Measurements from ENCODE around the gene ARSG. TPM values are rescaled to one million over a fixed set of nuclear protein-coding genes. Genes with fewer than 3 reads are reported as not detected.

The ARSG gene
- total RNA-seq, 6 donors from 2014 or later: 3.6 to 16.8 (median 7.7) TPM

- no peak for TF ChIP-seq CTCF (IDR thresholded peaks at IDR 0.05)
- TF ChIP-seq EP300 (IDR thresholded peaks at IDR 0.05): no peak
- no peak for TF ChIP-seq POLR2A (IDR thresholded peaks at IDR 0.05)
- TF ChIP-seq POLR2AphosphoS5 (IDR thresholded peaks at IDR 0.05): no peak
- Histone ChIP-seq H3K36me3 (no peaks in the 10 kb centered on the region), H3K4me1 (peaks cover 19 to 39% (median 29%) of the 10 kb centered on the region in 4 donors), H3K4me3 (no peak overlapping the region), H3K27ac (peak overlapping the region; percentile 87 to 97 (median 92)), H3K9me3 (no peaks in the 10 kb centered on the region), H3K27me3 (peaks cover 0 to 22% (median 8%) of the 10 kb centered on the region in 4 donors)
- no peak for ATAC-seq (ENCODE audit: low FRiP score in 2 of 2)
- peak in 1 of 2 donors; percentile 59 for DNase-seq
- 80 to 81% methylated on average over 5 of the region's 5 CpGs for WGBS, 2 donors
Measured at GRCh38 chr17:68288375-68288774, 2.9 kb upstream of the ARSG start.

GRCh38 chr17:68288804-68289203 is 2.5 kb upstream of the ARSG start:
- Histone ChIP-seq H3K36me3 (no peaks in the 10 kb centered on the region), H3K4me3 (peak overlapping the region in 1 of 4 donors; percentile 64), H3K4me1 (peaks cover 19 to 39% (median 29%) of the 10 kb centered on the region in 4 donors), H3K27me3 (peaks cover 0 to 22% (median 8%) of the 10 kb centered on the region in 4 donors), H3K27ac (peak overlapping the region; percentile 87 to 97 (median 92)), H3K9me3 (no peaks in the 10 kb centered on the region)
- 76 to 82% methylated on average over 6 to 7 of the region's 7 CpGs for WGBS, 2 donors
- DNase-seq (peak in 1 of 2 donors; percentile 61), ATAC-seq (ENCODE audit: low FRiP score in 2 of 2) (no peak)
- no peak for TF ChIP-seq POLR2AphosphoS5 (IDR thresholded peaks at IDR 0.05)
- peak in 1 of 4 donors; percentile 44 for TF ChIP-seq POLR2A (IDR thresholded peaks at IDR 0.05)
- no peak for TF ChIP-seq EP300 (IDR thresholded peaks at IDR 0.05)
- peak in 1 of 6 experiments; percentile 22 for TF ChIP-seq CTCF (IDR thresholded peaks at IDR 0.05)

- H3K4me3 ChIP-seq: peak overlapping the region in 2 of 4 donors; percentile 63 to 64
- WGBS, 2 donors: 88 to 90% methylated on average over 6 to 7 of the region's 7 CpGs
- no peak for DNase-seq
- peaks cover 19 to 39% (median 29%) of the 10 kb centered on the region in 4 donors for H3K4me1 ChIP-seq
- no peak for ATAC-seq (ENCODE audit: low FRiP score in 2 of 2)
- H3K27ac ChIP-seq: peak overlapping the region; percentile 87 to 97 (median 92)
- H3K36me3 ChIP-seq: no peaks in the 10 kb centered on the region
- TF ChIP-seq EP300 (IDR thresholded peaks at IDR 0.05) (no peak), POLR2A (IDR thresholded peaks at IDR 0.05) (no peak), POLR2AphosphoS5 (IDR thresholded peaks at IDR 0.05) (no peak)
- H3K27me3 ChIP-seq: peaks cover 0 to 22% (median 8%) of the 10 kb centered on the region in 4 donors
- no peaks in the 10 kb centered on the region for H3K9me3 ChIP-seq
Measured at GRCh38 chr17:68289473-68289872, 1.8 kb upstream of the ARSG start.

- DNase-seq (no peak), ATAC-seq (ENCODE audit: low FRiP score in 2 of 2) (no peak)
- H3K9me3 ChIP-seq: no peaks in the 10 kb centered on the region
- TF ChIP-seq POLR2A (IDR thresholded peaks at IDR 0.05): no peak
- 18% methylated on average over 9 of the region's 9 CpGs for WGBS, 2 donors
- H3K4me1 ChIP-seq: peaks cover 19 to 39% (median 29%) of the 10 kb centered on the region in 4 donors
- H3K27ac ChIP-seq: peak overlapping the region; percentile 87 to 97 (median 92)
- H3K4me3 ChIP-seq: peak overlapping the region in 3 of 4 donors; percentile 63 to 68 (median 64)
- no peaks in the 10 kb centered on the region for H3K36me3 ChIP-seq
- peaks cover 0 to 22% (median 8%) of the 10 kb centered on the region in 4 donors for H3K27me3 ChIP-seq
Measured at GRCh38 chr17:68289936-68290267, 1.4 kb upstream of the ARSG start.

- Histone ChIP-seq H3K27me3 (peaks cover 0 to 22% (median 8%) of the 10 kb centered on the region in 4 donors), H3K9me3 (no peaks in the 10 kb centered on the region), H3K4me3 (peak overlapping the region in 3 of 4 donors; percentile 63 to 68 (median 64)), H3K36me3 (no peaks in the 10 kb centered on the region), H3K4me1 (peaks cover 19 to 39% (median 29%) of the 10 kb centered on the region in 4 donors), H3K27ac (peak overlapping the region; percentile 87 to 97 (median 92))
- TF ChIP-seq POLR2A (IDR thresholded peaks at IDR 0.05): peak in 1 of 4 donors; percentile 21
- peak in 1 of 2 donors; percentile 17 for TF ChIP-seq POLR2AphosphoS5 (IDR thresholded peaks at IDR 0.05)
- no peak for TF ChIP-seq CTCF (IDR thresholded peaks at IDR 0.05)
- ATAC-seq (ENCODE audit: low FRiP score in 2 of 2) (peak in 1 of 2 donors; percentile 5), DNase-seq (peak; percentile 54 to 90)
- WGBS, 2 donors: 2 to 3% methylated on average over 25 to 26 of the region's 50 CpGs
Measured at GRCh38 chr17:68290268-68290954, 884 bp upstream of the ARSG start.
